Body of pancreas (tissue), 4 donors: ENCODE data around the gene ENTPD1.
"Not testable (repeated sequence)": the region's sequence is repeated elsewhere in the genome, so short reads cannot be mapped to it uniquely, and the experiment has no call there.

Experiments
- POLR2A ChIP-seq, 3 donors: fragments of 450-650 bp; IDR thresholded peaks; one replicate each; pipeline ENCODE4 v1.6.1; 2016; ENCODE audit warnings: antibody characterized with exemption in 3 of 3, mild to moderate bottlenecking in 2 of 3
- TF ChIP-seq, protein P1 (sequence below), 7 experiments: fragments of 450-650 bp in 4 of 7; fragments of 200-600 bp in 3 of 7; sonication (generic) in 3 of 7; IDR thresholded peaks; one replicate each; pipeline ENCODE4 v1.5.1; 2016 to 2019; ENCODE audit warnings: antibody characterized with exemption in 7 of 7

DNA sequence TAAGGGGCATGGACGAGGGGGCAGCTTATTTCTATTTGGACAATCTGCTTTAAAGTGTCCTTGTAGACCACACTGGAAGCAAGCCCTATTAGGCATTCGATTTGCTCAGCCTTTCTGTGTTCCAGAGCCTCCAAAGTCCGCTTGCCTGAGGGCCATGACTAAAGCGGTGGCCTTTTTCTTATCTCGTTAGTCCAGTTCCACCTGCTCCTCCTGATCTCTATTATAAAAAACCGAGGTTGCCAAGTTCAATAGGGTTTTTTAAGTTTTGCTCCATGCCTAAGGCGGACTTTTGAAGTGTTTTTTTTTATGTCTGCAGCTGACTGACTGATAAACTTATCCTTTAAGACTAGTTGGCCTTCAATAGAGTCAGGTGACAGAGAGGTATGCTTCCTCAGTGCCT is 35.2 kb upstream of the ENTPD1 start:
- TF ChIP-seq, protein P1, sequence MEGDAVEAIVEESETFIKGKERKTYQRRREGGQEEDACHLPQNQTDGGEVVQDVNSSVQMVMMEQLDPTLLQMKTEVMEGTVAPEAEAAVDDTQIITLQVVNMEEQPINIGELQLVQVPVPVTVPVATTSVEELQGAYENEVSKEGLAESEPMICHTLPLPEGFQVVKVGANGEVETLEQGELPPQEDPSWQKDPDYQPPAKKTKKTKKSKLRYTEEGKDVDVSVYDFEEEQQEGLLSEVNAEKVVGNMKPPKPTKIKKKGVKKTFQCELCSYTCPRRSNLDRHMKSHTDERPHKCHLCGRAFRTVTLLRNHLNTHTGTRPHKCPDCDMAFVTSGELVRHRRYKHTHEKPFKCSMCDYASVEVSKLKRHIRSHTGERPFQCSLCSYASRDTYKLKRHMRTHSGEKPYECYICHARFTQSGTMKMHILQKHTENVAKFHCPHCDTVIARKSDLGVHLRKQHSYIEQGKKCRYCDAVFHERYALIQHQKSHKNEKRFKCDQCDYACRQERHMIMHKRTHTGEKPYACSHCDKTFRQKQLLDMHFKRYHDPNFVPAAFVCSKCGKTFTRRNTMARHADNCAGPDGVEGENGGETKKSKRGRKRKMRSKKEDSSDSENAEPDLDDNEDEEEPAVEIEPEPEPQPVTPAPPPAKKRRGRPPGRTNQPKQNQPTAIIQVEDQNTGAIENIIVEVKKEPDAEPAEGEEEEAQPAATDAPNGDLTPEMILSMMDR (IDR thresholded peaks at IDR 0.05) = not testable (repeated sequence)
- not testable (repeated sequence) for TF ChIP-seq POLR2A (IDR thresholded peaks at IDR 0.05)
